Ovary (tissue), 3 donors: Measurements from ENCODE around the gene LMLN.

ENCODE experiments used
- CTCF ChIP-seq, 3 donors: fragments of 450-650 bp in 2 of 3; fragments of 200-600 bp in 1 of 3; IDR thresholded peaks; one replicate each; pipeline versions ENCODE4 v1.5.1 to v1.8.0; 2016 to 2022; ENCODE audit warnings: antibody characterized with exemption in 3 of 3, mild to moderate bottlenecking in 1 of 3
- EP300 ChIP-seq: sonication (generic); formaldehyde crosslinking; IDR thresholded peaks from one replicate; pipeline ENCODE4 v1.6.1; 2017; ENCODE audit warnings: antibody characterized with exemption
- POLR2A ChIP-seq: fragments of 450-650 bp; IDR thresholded peaks from one replicate; pipeline ENCODE4 v1.6.1; 2017; ENCODE audit warnings: antibody characterized with exemption, mild to moderate bottlenecking, moderate library complexity
- donor health status: DM: no; HTN: no; CAD: no.

DNA sequence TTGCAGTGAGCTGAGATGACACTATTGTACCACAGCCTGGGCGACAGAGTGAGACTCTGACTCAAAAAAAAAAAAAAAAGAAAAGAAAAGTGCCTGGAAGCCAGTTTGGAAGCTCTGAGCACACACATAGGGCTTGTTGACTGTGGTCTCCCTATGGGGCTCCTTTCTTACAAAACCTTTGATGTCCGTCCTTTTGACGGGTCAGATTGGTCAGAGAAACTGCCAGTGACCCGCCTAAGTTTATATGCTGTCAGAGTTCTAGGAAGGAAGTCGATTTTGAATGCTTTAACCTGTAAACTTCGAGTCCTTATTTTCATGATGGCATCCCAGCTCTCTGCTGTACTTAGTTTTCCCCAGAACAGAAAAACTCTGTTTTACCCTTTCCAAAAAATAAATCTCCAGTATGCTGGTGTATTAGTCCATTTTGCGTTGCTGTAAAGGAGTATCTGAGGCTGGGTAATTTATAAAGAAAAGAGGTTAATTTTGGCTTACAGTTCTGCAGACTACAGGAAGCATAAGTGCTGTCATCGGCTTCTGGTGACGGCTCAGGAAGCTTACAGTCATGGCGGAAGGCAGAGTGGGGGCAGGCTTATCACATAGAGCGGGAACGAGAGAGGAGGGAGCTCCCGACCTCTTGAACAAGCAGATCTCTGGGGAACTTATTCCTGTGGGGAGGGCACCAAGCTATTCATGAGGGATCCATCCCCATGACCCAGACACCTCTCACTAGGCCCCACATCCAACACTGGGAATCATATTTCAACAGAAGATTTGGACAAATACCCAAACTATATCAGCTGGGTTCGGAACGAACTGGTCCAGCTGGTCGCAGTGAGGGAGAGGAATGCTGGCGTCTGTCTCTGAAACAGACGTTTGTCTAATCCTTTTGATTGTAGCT lies 72.3 kb downstream of the LMLN start:
- TF ChIP-seq CTCF (IDR thresholded peaks at IDR 0.05) = no peak
- no peak for TF ChIP-seq EP300
- no peak for TF ChIP-seq POLR2A
